ENCODE results near the gene HBM. TPM values are rescaled to one million over a fixed set of nuclear protein-coding genes. Genes with fewer than 3 reads are reported as not detected.
A peak's percentile ranks its signal among the peaks of the same experiment; 100 is the strongest.

Gene HBM
- total RNA-seq = 1 to 10 TPM in 1 of 4 donors, not detected in 3; 3.3 TPM

DNA sequence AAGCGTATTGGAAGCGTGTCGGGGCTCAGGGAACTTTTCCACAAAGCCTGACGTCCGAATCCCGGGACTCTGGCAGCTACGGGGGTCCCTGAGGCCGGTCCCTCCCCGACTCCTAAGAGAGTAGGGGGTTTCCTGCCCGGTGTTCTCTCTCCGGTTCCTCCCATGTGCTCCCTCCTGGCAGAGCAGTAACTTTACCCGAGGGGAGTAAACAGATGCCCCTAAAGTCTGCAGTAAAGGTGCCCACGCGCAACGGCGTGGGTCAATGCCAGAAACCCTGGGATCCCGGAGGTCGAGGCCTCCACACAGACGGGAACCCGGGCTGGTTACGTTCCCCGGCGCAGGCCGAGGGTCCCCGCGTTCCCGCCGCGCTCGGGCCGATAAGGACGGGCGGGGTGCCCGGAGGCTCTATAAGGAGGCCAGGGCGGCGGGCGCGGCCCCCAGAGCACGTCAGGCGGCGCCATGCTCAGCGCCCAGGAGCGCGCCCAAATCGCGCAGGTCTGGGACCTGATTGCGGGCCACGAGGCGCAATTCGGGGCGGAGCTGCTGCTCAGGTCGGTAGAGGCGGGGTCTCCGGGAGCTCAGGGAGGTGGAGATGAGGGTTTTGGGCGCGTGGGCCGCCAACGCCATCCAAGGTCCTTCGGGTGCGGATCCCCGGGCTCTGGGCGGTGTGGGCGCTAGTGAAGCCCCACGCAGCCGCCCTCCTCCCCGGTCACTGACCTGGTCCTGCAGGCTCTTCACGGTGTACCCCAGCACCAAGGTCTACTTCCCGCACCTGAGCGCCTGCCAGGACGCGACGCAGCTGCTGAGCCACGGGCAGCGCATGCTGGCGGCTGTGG, at the start of gene HBM:
HBM (plus strand) TSS at position 440 of the 836 bp plus-strand sequence; CDS start at position 460, 20 bp downstream.
- Histone ChIP-seq H3K27me3 (peaks cover 3 to 63% of the 10 kb centered on the region in 2 donors), H3K36me3 (no peaks in the 10 kb centered on the region), H3K4me3 (peak within 1 kb of the TSS in 1 of 4 donors; percentile 8), H3K9me3 (no peaks in the 10 kb centered on the region), H3K27ac (no peak within 1 kb of the TSS), H3K4me1 (peaks cover 0 to 22% (median 15%) of the 10 kb centered on the region in 4 donors)
- DNase-seq (ENCODE audit: low spot score in 2 of 2) = no peak
- TF ChIP-seq POLR2A (IDR thresholded peaks at IDR 0.05) = no peak
- TF ChIP-seq CTCF (IDR thresholded peaks at IDR 0.05) = no peak
- TF ChIP-seq EP300 (IDR thresholded peaks at IDR 0.05) = no peak
- WGBS, 2 donors = 1 to 2% methylated on average over 40 to 63 of the region's 75 CpGs

GRCh38 chr16:116015-116414, 49.8 kb upstream of the HBM start:
- H3K27me3 ChIP-seq = no peaks in the 10 kb centered on the region
- H3K36me3 ChIP-seq = peaks cover 0 to 76% (median 10%) of the 10 kb centered on the region in 3 donors
- WGBS, 2 donors = 71 to 79% methylated on average over 7 of the region's 7 CpGs
- H3K4me1 ChIP-seq = peaks cover 0 to 15% (median 0%) of the 10 kb centered on the region in 4 donors
- DNase-seq (ENCODE audit: low spot score in 2 of 2) = no peak
- TF ChIP-seq POLR2A (IDR thresholded peaks at IDR 0.05) (no peak), EP300 (IDR thresholded peaks at IDR 0.05) (no peak), CTCF (IDR thresholded peaks at IDR 0.05) (no peak)
- H3K4me3 ChIP-seq = no peak overlapping the region
- H3K9me3 ChIP-seq = no peaks in the 10 kb centered on the region
- no peak overlapping the region for H3K27ac ChIP-seq

GRCh38 chr16:117379-118365, 48.1 kb upstream of the HBM start:
- 55 to 65% methylated on average over 16 to 19 of the region's 19 CpGs for WGBS, 2 donors
- TF ChIP-seq POLR2A (IDR thresholded peaks at IDR 0.05) (no peak), CTCF (IDR thresholded peaks at IDR 0.05) (peak; percentile 43 to 63 (median 58))

DNA sequence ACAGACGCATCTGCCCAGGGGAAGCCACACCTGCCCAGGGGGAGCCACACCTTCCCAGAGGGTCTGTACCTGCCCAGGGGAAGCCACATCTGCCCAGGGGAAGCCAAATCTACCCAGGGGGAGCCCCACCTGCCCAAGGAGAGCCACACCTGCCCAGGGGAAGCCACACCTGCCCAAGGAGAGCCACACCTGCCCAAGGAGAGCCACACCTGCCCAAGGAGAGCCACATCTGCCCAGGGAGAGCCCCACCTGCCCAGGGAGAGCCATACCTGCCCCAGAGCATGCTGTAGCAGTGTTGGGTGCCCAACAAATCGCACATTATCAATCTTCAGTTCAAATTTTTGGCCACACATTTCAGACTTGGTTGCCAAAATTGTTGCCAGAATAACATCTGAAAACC, 46.9 kb upstream of the HBM start:
- no peak overlapping the region for H3K4me3 ChIP-seq
- peaks cover 0 to 56% (median 0%) of the 10 kb centered on the region in 3 donors for H3K36me3 ChIP-seq
- H3K4me1 ChIP-seq = peaks cover 0 to 8% (median 0%) of the 10 kb centered on the region in 4 donors
- WGBS, 2 donors = 91 to 96% methylated on average over 1 to 2 of the region's 2 CpGs
- no peak overlapping the region for H3K27ac ChIP-seq
- H3K27me3 ChIP-seq = no peaks in the 10 kb centered on the region
- H3K9me3 ChIP-seq = no peaks in the 10 kb centered on the region
- no peak for TF ChIP-seq CTCF (IDR thresholded peaks at IDR 0.05)
- no peak for TF ChIP-seq EP300 (IDR thresholded peaks at IDR 0.05)
- TF ChIP-seq POLR2A (IDR thresholded peaks at IDR 0.05) = no peak
- DNase-seq (ENCODE audit: low spot score in 2 of 2) = no peak

More at GRCh38 chr16:117379-118365, 48.1 kb upstream of the HBM start:
- Histone ChIP-seq H3K36me3 (peaks cover 0 to 61% (median under 1%) of the 10 kb centered on the region in 3 donors), H3K4me1 (peaks cover 0 to 15% (median 0%) of the 10 kb centered on the region in 4 donors), H3K4me3 (no peak overlapping the region), H3K9me3 (no peaks in the 10 kb centered on the region), H3K27ac (no peak overlapping the region), H3K27me3 (no peaks in the 10 kb centered on the region)
- no peak for DNase-seq (ENCODE audit: low spot score in 2 of 2)

Data from tibial nerve (tissue), 4 donors.